Sigmoid colon (tissue), 4 donors: Measurements from ENCODE around the gene GGCX.

Experiments used
- POLR2A ChIP-seq, 2 donors: fragments of 450-650 bp; IDR thresholded peaks; one replicate each; pipeline ENCODE4 v1.6.1; 2016; ENCODE audit warnings: antibody characterized with exemption in 2 of 2, mild to moderate bottlenecking in 2 of 2, moderate library complexity in 2 of 2
- POLR2AphosphoS5 ChIP-seq, 4 donors: sonication (generic); formaldehyde crosslinking; IDR thresholded peaks; one replicate each; pipeline ENCODE4 v1.6.1; 2017; ENCODE audit warnings: antibody characterized with exemption in 4 of 4
- TF ChIP-seq, protein P1 (sequence below), 4 experiments: fragments of 450-650 bp in 3 of 4; fragments of 200-600 bp in 1 of 4; IDR thresholded peaks; one replicate each; pipeline ENCODE4 v1.5.1; 2016 to 2019; ENCODE audit warnings: antibody characterized with exemption in 4 of 4, mild to moderate bottlenecking in 3 of 4, moderate library complexity in 2 of 4

DNA sequence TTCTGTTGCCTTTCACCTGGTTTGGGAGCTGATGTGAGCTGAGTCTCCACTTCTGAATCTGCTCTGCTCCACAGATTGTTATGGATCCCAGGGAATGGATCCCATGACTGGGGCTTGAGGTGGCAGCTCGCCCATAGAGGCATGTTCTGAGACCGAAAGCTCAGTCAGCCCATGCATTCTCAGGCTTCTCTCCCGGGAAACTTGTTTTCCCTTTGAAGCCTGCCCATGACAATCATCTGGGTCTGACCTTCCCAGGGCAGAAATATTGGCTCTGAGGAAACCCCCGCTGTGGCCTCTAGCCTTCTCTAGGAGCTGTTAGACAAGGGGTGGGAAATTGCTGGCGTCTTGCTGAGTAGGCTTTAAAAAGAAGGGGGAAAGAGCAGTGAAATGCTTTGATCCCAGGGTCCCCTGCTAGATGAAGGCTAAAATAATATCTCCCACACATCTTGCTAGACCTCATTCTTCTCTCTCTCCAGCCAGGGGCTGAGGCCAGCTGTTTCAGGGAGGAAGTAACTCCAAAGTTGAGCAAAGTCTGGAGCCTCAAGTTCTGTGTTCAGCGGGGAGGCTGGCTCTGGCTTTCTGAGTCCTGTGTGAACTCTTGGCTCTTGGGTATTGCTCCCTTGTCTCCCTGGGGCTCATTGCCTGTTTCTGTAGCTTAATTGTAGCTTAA is 18.1 kb upstream of the GGCX start:
- TF ChIP-seq POLR2AphosphoS5 (IDR thresholded peaks at IDR 0.05) (no peak), POLR2A (IDR thresholded peaks at IDR 0.05) (no peak)
- TF ChIP-seq, protein P1, sequence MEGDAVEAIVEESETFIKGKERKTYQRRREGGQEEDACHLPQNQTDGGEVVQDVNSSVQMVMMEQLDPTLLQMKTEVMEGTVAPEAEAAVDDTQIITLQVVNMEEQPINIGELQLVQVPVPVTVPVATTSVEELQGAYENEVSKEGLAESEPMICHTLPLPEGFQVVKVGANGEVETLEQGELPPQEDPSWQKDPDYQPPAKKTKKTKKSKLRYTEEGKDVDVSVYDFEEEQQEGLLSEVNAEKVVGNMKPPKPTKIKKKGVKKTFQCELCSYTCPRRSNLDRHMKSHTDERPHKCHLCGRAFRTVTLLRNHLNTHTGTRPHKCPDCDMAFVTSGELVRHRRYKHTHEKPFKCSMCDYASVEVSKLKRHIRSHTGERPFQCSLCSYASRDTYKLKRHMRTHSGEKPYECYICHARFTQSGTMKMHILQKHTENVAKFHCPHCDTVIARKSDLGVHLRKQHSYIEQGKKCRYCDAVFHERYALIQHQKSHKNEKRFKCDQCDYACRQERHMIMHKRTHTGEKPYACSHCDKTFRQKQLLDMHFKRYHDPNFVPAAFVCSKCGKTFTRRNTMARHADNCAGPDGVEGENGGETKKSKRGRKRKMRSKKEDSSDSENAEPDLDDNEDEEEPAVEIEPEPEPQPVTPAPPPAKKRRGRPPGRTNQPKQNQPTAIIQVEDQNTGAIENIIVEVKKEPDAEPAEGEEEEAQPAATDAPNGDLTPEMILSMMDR (IDR thresholded peaks at IDR 0.05): no peak
